Heart left ventricle (tissue), 16 donors: Measurements from ENCODE around the gene HSPB6. TPM values are rescaled to one million over a fixed set of nuclear protein-coding genes. Genes with fewer than 3 reads are reported as not detected.

Source experiments
- ATAC-seq, 4 donors: fragments of 200-7000 bp; cut with Tn5 transposase; one replicate each; pipeline ENCODE4 v1.9.1; 2020 to 2022; ENCODE audit warnings: moderate library complexity in 4 of 4, mild to moderate bottlenecking in 3 of 4, moderate number of reproducible peaks in 1 of 4
- DNase-seq, 5 donors: peaks; one replicate each; pipeline ENCODE4 v3.0.0-alpha.2; 2020
- H3K27ac ChIP-seq, 12 donors: fragments of 200-600 bp; sonication (generic) in 4 of 12; one replicate each; pipeline versions ENCODE4 v1.5.0 to v1.8.0; 2016 to 2022; ENCODE audit warnings: mild to moderate bottlenecking in 2 of 12
- H3K27me3 ChIP-seq, 9 donors: fragments of 200-600 bp; sonication (generic) in 2 of 9; one replicate each; pipeline versions ENCODE4 v1.5.1 to v1.8.0; 2016 to 2022; ENCODE audit warnings: mild to moderate bottlenecking in 3 of 9
- H3K36me3 ChIP-seq, 9 donors: fragments of 200-600 bp; sonication (generic) in 2 of 9; one replicate each; pipeline versions ENCODE4 v1.5.0 to v1.8.0; 2018 to 2022; ENCODE audit warnings: mild to moderate bottlenecking in 2 of 9
- H3K4me1 ChIP-seq, 12 donors: fragments of 200-600 bp; sonication (generic) in 4 of 12; one replicate each; pipeline versions ENCODE4 v1.5.0 to v1.8.0; 2016 to 2022; ENCODE audit warnings: mild to moderate bottlenecking in 3 of 12
- H3K4me3 ChIP-seq, 12 donors: fragments of 200-600 bp; sonication (generic) in 4 of 12; one replicate each; pipeline versions ENCODE4 v1.5.0 to v1.8.0; 2017 to 2022; ENCODE audit warnings: mild to moderate bottlenecking in 9 of 12, moderate library complexity in 4 of 12
- H3K9me3 ChIP-seq, 12 donors: fragments of 200-600 bp; sonication (generic) in 4 of 12; one replicate each; pipeline versions ENCODE4 v1.5.0 to v1.8.0; 2016 to 2022; ENCODE audit warnings: mild to moderate bottlenecking in 1 of 12
- CTCF ChIP-seq, 12 donors: fragments of 200-600 bp; sonication (generic) in 4 of 12; IDR thresholded peaks; one replicate each; pipeline versions ENCODE4 v1.5.0 to v1.8.0; 2018 to 2022; ENCODE audit warnings: antibody characterized with exemption in 12 of 12, mild to moderate bottlenecking in 5 of 12
- POLR2A ChIP-seq, 2 donors: fragments of 450-650 bp; IDR thresholded peaks; one replicate each; pipeline ENCODE4 v1.6.1; 2017; ENCODE audit warnings: antibody characterized with exemption in 2 of 2, mild to moderate bottlenecking in 2 of 2, moderate library complexity in 2 of 2
- WGBS, 4 donors: extraction: QIAGEN DNeasy Blood & Tissue Kit in 2 of 4; methylation state at CpG; one replicate each; pipeline versions ENCODE4 v1.1.5 to v1.1.7; 2013 to 2018; 5-methylcytosine and 5-hydroxymethylcytosine counted together
- intact Hi-C, 10 donors: fragments of 100-400 bp; cut with DNase I; formaldehyde crosslinking; loops; one replicate each; pipeline versions ENCODE4 v1.11.1 to v1.14.2; 2022
- polyA plus RNA-seq, 2 donors: library from polyadenylated mRNA; stranded (reverse); fragments of 200-250 nt; gene quantifications; one replicate each; pipeline ENCODE4 v1.2.3, GENCODE V29; 2013
- total RNA-seq, 9 donors: library from RNA; depleted of rRNA in 2 of 9; stranded (reverse); fragments of >200 nt in 2 of 9; fragmentation: NEBNext Ultra II Directional in 3 of 9; extraction: Animal tissue kit (Norgen Biotek cat#: 25700) in 3 of 9; gene quantifications; one replicate each; pipeline versions ENCODE4 v1.1.0 to v1.2.4, GENCODE V29; 2016 to 2023
- donor health status: ischemic (EF 13 %, LVEDD 7.1; RV severe dilation, severe dysfunction).
- donor health status: healthy with polysubstance abuse.
- donor health status: DM: no; HTN: yes; CAD: no.
- donor health status: DM: no; HTN: no; CAD: no.
- donor health status: ischemic (EF 25% LVEDD 6.9; RV normal size, moderate dysfunction).
- donor health status: ischemic (EF 25% LVEDD 5.7; RV mildly dilated, moderate dysfunction).
- donor health status: healthy.
- donor health status: DM: yes; HTN: yes; CAD: no.
- donor health status: ischemic (EF 35%, LVEDD 5.7; RV mildly dilated, moderate dysfunction).
- donor health status: nonischemic (EF 11% LVEDD 7.7; RV severe dilation, severe dysfunction).
- donor health status: DM: yes; HTN: yes; CAD: no.
- donor health status: PGD.
- donor health status: ischemic (EF 29% LVEDD 5.4; RV normal size, mild dysfunction).
- donor health status: nonischemic (EF 23%, LVEDD 6.1; RV moderate dilation, normal function).

HSPB6 gene
- total and polyA plus RNA-seq, 11 donors: 156 to 1,012 (median 585) TPM

GRCh38 chr19:35727956-35728706 is 28.7 kb downstream of the HSPB6 start:
- 93 to 95% (median 93%) methylated on average over 18 to 19 of the region's 19 CpGs for WGBS, 4 donors

GRCh38 chr19:35727053-35727955 is 29.5 kb downstream of the HSPB6 start:
- DNase-seq (no peak), ATAC-seq (no peak)
- Histone ChIP-seq H3K36me3 (peaks cover 13 to 100% (median 100%) of the 10 kb centered on the region in 9 donors), H3K4me1 (no peaks in the 10 kb centered on the region), H3K27ac (no peak overlapping the region), H3K9me3 (no peaks in the 10 kb centered on the region), H3K4me3 (no peak overlapping the region), H3K27me3 (no peaks in the 10 kb centered on the region)
- 93 to 96% (median 96%) methylated on average over 20 to 25 of the region's 25 CpGs for WGBS, 4 donors
- intact Hi-C loops: no loop called here
- TF ChIP-seq CTCF (IDR thresholded peaks at IDR 0.05) (no peak), POLR2A (IDR thresholded peaks at IDR 0.05) (no peak)

More at GRCh38 chr19:35727956-35728706, 28.7 kb downstream of the HSPB6 start:
- no peak for DNase-seq
- intact Hi-C loops: no loop called here
- Histone ChIP-seq H3K4me1 (no peaks in the 10 kb centered on the region), H3K27me3 (no peaks in the 10 kb centered on the region), H3K9me3 (no peaks in the 10 kb centered on the region), H3K4me3 (no peak overlapping the region), H3K27ac (no peak overlapping the region), H3K36me3 (peaks cover 13 to 100% (median 97%) of the 10 kb centered on the region in 9 donors)
- TF ChIP-seq CTCF (IDR thresholded peaks at IDR 0.05) (no peak), POLR2A (IDR thresholded peaks at IDR 0.05) (no peak)
- ATAC-seq: no peak

- Histone ChIP-seq H3K27ac (no peak overlapping the region), H3K27me3 (no peaks in the 10 kb centered on the region), H3K4me3 (no peak overlapping the region), H3K36me3 (peaks cover 13 to 98% (median 91%) of the 10 kb centered on the region in 9 donors), H3K9me3 (no peaks in the 10 kb centered on the region), H3K4me1 (peaks cover 0 to 4% (median 0%) of the 10 kb centered on the region in 12 donors)
- 94 to 96% (median 95%) methylated on average over 22 to 23 of the region's 23 CpGs for WGBS, 4 donors
- DNase-seq (no peak), ATAC-seq (no peak)
- intact Hi-C loops: no loop called here
- TF ChIP-seq POLR2A (IDR thresholded peaks at IDR 0.05) (no peak), CTCF (IDR thresholded peaks at IDR 0.05) (no peak)
These were observed 31.5 kb downstream of the HSPB6 start for GRCh38 chr19:35725216-35725861.
